ENCODE data around the gene TRIM2.

DNA sequence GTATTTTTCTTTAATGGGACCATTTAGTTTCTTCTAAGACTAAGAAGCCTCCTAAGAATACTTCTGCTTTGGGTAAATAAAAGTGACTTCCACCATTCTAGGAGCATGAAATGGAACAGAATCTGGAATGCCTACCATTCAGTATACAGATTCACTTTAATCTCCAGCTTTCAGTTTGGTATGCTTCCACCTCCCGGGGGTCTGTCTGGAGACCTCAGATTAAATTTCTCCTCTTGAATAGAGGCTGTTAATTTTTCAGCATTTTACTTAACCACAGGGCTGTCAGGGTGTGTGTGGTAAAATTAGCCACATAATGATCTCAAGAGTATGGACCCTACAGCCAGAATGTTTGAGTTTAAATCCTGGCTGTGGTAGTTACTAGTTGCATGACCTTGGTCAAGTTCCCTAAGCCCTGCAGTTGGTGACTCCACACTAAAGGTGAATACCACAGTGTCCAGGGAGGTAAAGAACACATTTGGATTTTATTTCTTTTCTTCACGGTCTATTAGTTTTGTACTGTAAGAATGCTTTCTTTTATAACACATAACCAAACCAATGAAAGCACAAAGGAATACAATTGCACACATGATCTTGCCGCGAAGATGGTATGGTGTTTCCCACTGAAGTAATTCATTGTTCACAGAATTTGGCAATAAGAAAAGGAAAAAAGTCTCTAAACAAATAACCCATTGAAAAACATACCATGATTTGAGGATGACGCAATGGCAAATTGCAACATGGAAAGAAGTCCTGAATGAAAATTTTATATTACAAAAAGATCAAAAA is 37.3 kb upstream of the TRIM2 start:
- TF ChIP-seq, protein P1, sequence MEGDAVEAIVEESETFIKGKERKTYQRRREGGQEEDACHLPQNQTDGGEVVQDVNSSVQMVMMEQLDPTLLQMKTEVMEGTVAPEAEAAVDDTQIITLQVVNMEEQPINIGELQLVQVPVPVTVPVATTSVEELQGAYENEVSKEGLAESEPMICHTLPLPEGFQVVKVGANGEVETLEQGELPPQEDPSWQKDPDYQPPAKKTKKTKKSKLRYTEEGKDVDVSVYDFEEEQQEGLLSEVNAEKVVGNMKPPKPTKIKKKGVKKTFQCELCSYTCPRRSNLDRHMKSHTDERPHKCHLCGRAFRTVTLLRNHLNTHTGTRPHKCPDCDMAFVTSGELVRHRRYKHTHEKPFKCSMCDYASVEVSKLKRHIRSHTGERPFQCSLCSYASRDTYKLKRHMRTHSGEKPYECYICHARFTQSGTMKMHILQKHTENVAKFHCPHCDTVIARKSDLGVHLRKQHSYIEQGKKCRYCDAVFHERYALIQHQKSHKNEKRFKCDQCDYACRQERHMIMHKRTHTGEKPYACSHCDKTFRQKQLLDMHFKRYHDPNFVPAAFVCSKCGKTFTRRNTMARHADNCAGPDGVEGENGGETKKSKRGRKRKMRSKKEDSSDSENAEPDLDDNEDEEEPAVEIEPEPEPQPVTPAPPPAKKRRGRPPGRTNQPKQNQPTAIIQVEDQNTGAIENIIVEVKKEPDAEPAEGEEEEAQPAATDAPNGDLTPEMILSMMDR (conservative IDR thresholded peaks at IDR 0.05; ENCODE audit: low read length) = no peak
- no peak for TF ChIP-seq EZH2phosphoT487 (IDR thresholded peaks at IDR 0.05; ENCODE audit: borderline replicate concordance, low read depth, low read length)
